ENCODE results near the gene UBE4B.

GRCh38 chr1:10168912-10169514 is 136.3 kb downstream of the UBE4B start:
- TF ChIP-seq CTCF (IDR thresholded peaks at IDR 0.05) (no peak), POLR2AphosphoS5 (IDR thresholded peaks at IDR 0.05) (no peak), POLR2A (IDR thresholded peaks at IDR 0.05) (no peak)

Data from sigmoid colon (tissue), 4 donors.